ENCODE measurements around the gene ZP1.
A peak's percentile ranks its signal among the peaks of the same experiment; 100 is the strongest.
"Not testable (repeated sequence)": the region's sequence is repeated elsewhere in the genome, so short reads cannot be mapped to it uniquely, and the experiment has no call there.

ZP1 gene

GRCh38 chr11:60866911-60867870, at the start of gene ZP1:
Gene ZP1 (plus strand): TSS chr11:60867542. CDS start chr11:60867562, 20 bp downstream.
- DNase-seq, result no peak

GRCh38 chr11:60818057-60818456, 49.3 kb upstream of the ZP1 start:
- no peak for DNase-seq

- DNase-seq, result no peak
Measured at GRCh38 chr11:60821827-60822599, 45.3 kb upstream of the ZP1 start.

- DNase-seq, result not testable (repeated sequence)
Measured at GRCh38 chr11:60823745-60824306, 43.5 kb upstream of the ZP1 start.

GRCh38 chr11:60825118-60825517, 42.2 kb upstream of the ZP1 start:
- DNase-seq, result no peak

- DNase-seq, result no peak
Measured at GRCh38 chr11:60825790-60826189, 41.6 kb upstream of the ZP1 start.

GRCh38 chr11:60830478-60831142, 36.7 kb upstream of the ZP1 start:
- DNase-seq, result no peak

- peak; percentile 49 to 91 for DNase-seq
Measured at GRCh38 chr11:60831143-60831500, 36.2 kb upstream of the ZP1 start.

- DNase-seq, result no peak
Measured at GRCh38 chr11:60831501-60832079, 35.8 kb upstream of the ZP1 start.

GRCh38 chr11:60834742-60835533, 32.4 kb upstream of the ZP1 start:
- DNase-seq, result peak; percentile 26 to 67

- DNase-seq, result peak in 1 of 2 donors; percentile 66
Measured at GRCh38 chr11:60835534-60835846, 31.9 kb upstream of the ZP1 start.

GRCh38 chr11:60836866-60837515, 30.4 kb upstream of the ZP1 start:
- DNase-seq, result no peak

- no peak for DNase-seq
Measured at GRCh38 chr11:60838132-60838531, 29.2 kb upstream of the ZP1 start.

- DNase-seq, result no peak
Measured at GRCh38 chr11:60840470-60841430, 26.6 kb upstream of the ZP1 start.

- DNase-seq, result peak; percentile 89 to 99
Measured at GRCh38 chr11:60841797-60842667, 25.3 kb upstream of the ZP1 start, which contains the start of gene CCDC86. Gene CCDC86 (plus strand): TSS chr11:60842113. CDS start chr11:60842125, 12 bp downstream.

GRCh38 chr11:60842668-60843600, 24.4 kb upstream of the ZP1 start:
- DNase-seq, result peak; percentile 12 to 20

GRCh38 chr11:60844045-60844869, 23.1 kb upstream of the ZP1 start:
- no peak for DNase-seq
